Memory B cell (primary cell): ENCODE data around the gene TTLL10.
A peak's percentile ranks its signal among the peaks of the same experiment; 100 is the strongest.

ENCODE experiments used
- ATAC-seq: fragments of 150-1000 bp; cut with Tn5 transposase; 2 replicates; pipeline ENCODE4 v1.10.0; 2021; ENCODE audit warnings: low read depth, mild to moderate bottlenecking, moderate library complexity
- DNase-seq, 2 donors: peaks; one replicate each; pipeline ENCODE4 v3.0.0; 2022; ENCODE audit warnings: low spot score in 2 of 2
- H3K27ac Mint-ChIP-seq: one replicate; pipeline ENCODE4 v1.8.0; 2022; ENCODE audit warnings: mild to moderate bottlenecking, moderate library complexity, mixed read lengths
- H3K27me3 Mint-ChIP-seq: one replicate; pipeline ENCODE4 v1.8.0; 2022; ENCODE audit warnings: mixed read lengths
- H3K36me3 Mint-ChIP-seq: one replicate; pipeline ENCODE4 v1.8.0; 2022; ENCODE audit warnings: mild to moderate bottlenecking, mixed read lengths
- H3K4me1 Mint-ChIP-seq: one replicate; pipeline ENCODE4 v1.8.0; 2022; ENCODE audit warnings: mixed read lengths
- H3K4me3 Mint-ChIP-seq: one replicate; pipeline ENCODE4 v1.8.0; 2022; ENCODE audit warnings: mild to moderate bottlenecking, moderate library complexity, mixed read lengths
- H3K9me3 Mint-ChIP-seq: one replicate; pipeline ENCODE4 v1.8.0; 2022; ENCODE audit warnings: mixed read lengths

Gene TTLL10

GRCh38 chr1:1157914-1158710 lies 15.6 kb upstream of the TTLL10 start:
- H3K4me1 Mint-ChIP-seq = peaks cover 4% of the 10 kb centered on the region
- ATAC-seq (peak; percentile 75), DNase-seq (no peak)
- H3K4me3 Mint-ChIP-seq = peak overlapping the region; percentile 87
- peak overlapping the region; percentile 75 for H3K27ac Mint-ChIP-seq
- peaks cover 3% of the 10 kb centered on the region for H3K9me3 Mint-ChIP-seq
- H3K36me3 Mint-ChIP-seq = peaks cover 1% of the 10 kb centered on the region
- H3K27me3 Mint-ChIP-seq = no peaks in the 10 kb centered on the region

GRCh38 chr1:1160281-1160930 lies 13.3 kb upstream of the TTLL10 start:
- DNase-seq = no peak
- no peaks in the 10 kb centered on the region for H3K36me3 Mint-ChIP-seq
- peaks cover 4% of the 10 kb centered on the region for H3K4me1 Mint-ChIP-seq
- no peak overlapping the region for H3K4me3 Mint-ChIP-seq
- ATAC-seq = no peak
- H3K27ac Mint-ChIP-seq = no peak overlapping the region
- H3K27me3 Mint-ChIP-seq = no peaks in the 10 kb centered on the region
- H3K9me3 Mint-ChIP-seq = no peaks in the 10 kb centered on the region

GRCh38 chr1:1161078-1161682 lies 12.5 kb upstream of the TTLL10 start:
- Mint-ChIP-seq H3K9me3 (no peaks in the 10 kb centered on the region), H3K4me3 (no peak overlapping the region), H3K27me3 (peaks cover 2% of the 10 kb centered on the region), H3K4me1 (peaks cover 5% of the 10 kb centered on the region), H3K27ac (no peak overlapping the region), H3K36me3 (no peaks in the 10 kb centered on the region)
- DNase-seq (no peak), ATAC-seq (no peak)

- no peak for ATAC-seq
Observed at GRCh38 chr1:1161683-1162079, 12.0 kb upstream of the TTLL10 start.

GRCh38 chr1:1162597-1163537 lies 10.8 kb upstream of the TTLL10 start:
- Mint-ChIP-seq H3K4me3 (no peak overlapping the region), H3K27me3 (peaks cover 2% of the 10 kb centered on the region), H3K9me3 (no peaks in the 10 kb centered on the region), H3K36me3 (no peaks in the 10 kb centered on the region), H3K4me1 (peaks cover 6% of the 10 kb centered on the region), H3K27ac (no peak overlapping the region)
- ATAC-seq (no peak), DNase-seq (no peak)

More at GRCh38 chr1:1161683-1162079, 12.0 kb upstream of the TTLL10 start:
- Mint-ChIP-seq H3K4me3 (no peak overlapping the region), H3K36me3 (no peaks in the 10 kb centered on the region), H3K27me3 (peaks cover 2% of the 10 kb centered on the region), H3K4me1 (peaks cover 5% of the 10 kb centered on the region), H3K9me3 (no peaks in the 10 kb centered on the region), H3K27ac (no peak overlapping the region)
- no peak for DNase-seq

GRCh38 chr1:1163538-1164070 lies 10.1 kb upstream of the TTLL10 start:
- DNase-seq (no peak), ATAC-seq (no peak)
- H3K27ac Mint-ChIP-seq = no peak overlapping the region
- no peaks in the 10 kb centered on the region for H3K36me3 Mint-ChIP-seq
- H3K9me3 Mint-ChIP-seq = no peaks in the 10 kb centered on the region
- H3K27me3 Mint-ChIP-seq = peaks cover 2% of the 10 kb centered on the region
- peaks cover 6% of the 10 kb centered on the region for H3K4me1 Mint-ChIP-seq
- H3K4me3 Mint-ChIP-seq = no peak overlapping the region

GRCh38 chr1:1164361-1164700 lies 9.3 kb upstream of the TTLL10 start:
- H3K27me3 Mint-ChIP-seq = peaks cover 2% of the 10 kb centered on the region
- peaks cover 6% of the 10 kb centered on the region for H3K4me1 Mint-ChIP-seq
- ATAC-seq (no peak), DNase-seq (no peak)
- H3K4me3 Mint-ChIP-seq = no peak overlapping the region
- no peak overlapping the region for H3K27ac Mint-ChIP-seq
- no peaks in the 10 kb centered on the region for H3K36me3 Mint-ChIP-seq
- no peaks in the 10 kb centered on the region for H3K9me3 Mint-ChIP-seq

- ATAC-seq (no peak), DNase-seq (no peak)
- Mint-ChIP-seq H3K27me3 (peaks cover 2% of the 10 kb centered on the region), H3K4me3 (no peak overlapping the region), H3K9me3 (no peaks in the 10 kb centered on the region), H3K27ac (no peak overlapping the region), H3K36me3 (no peaks in the 10 kb centered on the region), H3K4me1 (peaks cover 8% of the 10 kb centered on the region)
Observed at GRCh38 chr1:1164701-1165451, 8.8 kb upstream of the TTLL10 start.

- ATAC-seq (no peak), DNase-seq (no peak)
- Mint-ChIP-seq H3K27ac (no peak overlapping the region), H3K36me3 (no peaks in the 10 kb centered on the region), H3K4me1 (peaks cover 12% of the 10 kb centered on the region), H3K27me3 (peaks cover 2% of the 10 kb centered on the region), H3K9me3 (no peaks in the 10 kb centered on the region), H3K4me3 (no peak overlapping the region)
Observed at GRCh38 chr1:1165485-1165884, 8.2 kb upstream of the TTLL10 start.

GRCh38 chr1:1165900-1166421 lies 7.7 kb upstream of the TTLL10 start:
- Mint-ChIP-seq H3K27me3 (peaks cover 2% of the 10 kb centered on the region), H3K27ac (no peak overlapping the region), H3K4me1 (peaks cover 14% of the 10 kb centered on the region), H3K9me3 (no peaks in the 10 kb centered on the region), H3K4me3 (no peak overlapping the region), H3K36me3 (no peaks in the 10 kb centered on the region)
- ATAC-seq = no peak
- no peak for DNase-seq

GRCh38 chr1:1166642-1167397 lies 6.9 kb upstream of the TTLL10 start:
- Mint-ChIP-seq H3K4me1 (peaks cover 17% of the 10 kb centered on the region), H3K4me3 (peak overlapping the region; percentile 27), H3K27me3 (peaks cover 2% of the 10 kb centered on the region), H3K27ac (no peak overlapping the region), H3K36me3 (no peaks in the 10 kb centered on the region), H3K9me3 (no peaks in the 10 kb centered on the region)
- ATAC-seq (no peak), DNase-seq (no peak)

- ATAC-seq = no peak
- Mint-ChIP-seq H3K4me1 (peaks cover 22% of the 10 kb centered on the region), H3K9me3 (no peaks in the 10 kb centered on the region), H3K27ac (no peak overlapping the region), H3K36me3 (no peaks in the 10 kb centered on the region), H3K27me3 (peaks cover 2% of the 10 kb centered on the region), H3K4me3 (no peak overlapping the region)
- no peak for DNase-seq
Observed at GRCh38 chr1:1167398-1167821, 6.3 kb upstream of the TTLL10 start.
